ENCODE data around the gene SERPINB5.
"Not testable (repeated sequence)": the region's sequence is repeated elsewhere in the genome, so short reads cannot be mapped to it uniquely, and the experiment has no call there.

Gene SERPINB5, protein sequence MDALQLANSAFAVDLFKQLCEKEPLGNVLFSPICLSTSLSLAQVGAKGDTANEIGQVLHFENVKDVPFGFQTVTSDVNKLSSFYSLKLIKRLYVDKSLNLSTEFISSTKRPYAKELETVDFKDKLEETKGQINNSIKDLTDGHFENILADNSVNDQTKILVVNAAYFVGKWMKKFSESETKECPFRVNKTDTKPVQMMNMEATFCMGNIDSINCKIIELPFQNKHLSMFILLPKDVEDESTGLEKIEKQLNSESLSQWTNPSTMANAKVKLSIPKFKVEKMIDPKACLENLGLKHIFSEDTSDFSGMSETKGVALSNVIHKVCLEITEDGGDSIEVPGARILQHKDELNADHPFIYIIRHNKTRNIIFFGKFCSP

DNA sequence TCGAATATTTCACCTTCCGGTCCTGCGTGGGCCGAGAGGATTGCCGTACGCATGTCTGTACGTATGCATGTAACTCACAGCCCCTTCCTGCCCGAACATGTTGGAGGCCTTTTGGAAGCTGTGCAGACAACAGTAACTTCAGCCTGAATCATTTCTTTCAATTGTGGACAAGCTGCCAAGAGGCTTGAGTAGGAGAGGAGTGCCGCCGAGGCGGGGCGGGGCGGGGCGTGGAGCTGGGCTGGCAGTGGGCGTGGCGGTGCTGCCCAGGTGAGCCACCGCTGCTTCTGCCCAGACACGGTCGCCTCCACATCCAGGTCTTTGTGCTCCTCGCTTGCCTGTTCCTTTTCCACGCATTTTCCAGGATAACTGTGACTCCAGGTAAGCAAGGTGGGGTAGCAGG, at the start of gene SERPINB5:
Gene SERPINB5, plus strand, starts transcription at position 291 of the 400 bp plus-strand sequence. CDS start 7,471 bp downstream, outside the sequence.
- in situ Hi-C loops (cut with HindIII; ENCODE audit: low sequenced_read_pairs): no loop called here

DNA sequence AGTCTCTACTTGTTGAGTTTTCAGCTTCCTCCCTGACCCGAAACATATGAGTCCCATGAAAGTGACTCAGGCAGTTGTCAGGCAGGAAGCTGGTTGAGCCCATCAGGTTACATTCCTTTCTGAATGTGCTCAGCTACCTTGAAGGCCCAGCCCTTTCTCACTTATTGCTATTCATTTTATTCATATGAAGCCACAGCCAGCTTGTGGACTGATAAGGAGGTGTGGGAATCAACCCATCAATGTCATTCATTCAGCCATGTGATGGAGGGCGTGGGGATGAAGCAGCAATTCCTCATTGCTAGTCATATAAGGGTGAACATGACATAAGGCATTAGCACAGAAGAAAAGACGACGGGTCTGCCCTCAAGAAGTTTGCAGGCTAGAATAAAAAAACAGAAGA, 49.2 kb upstream of the SERPINB5 start:
- in situ Hi-C loops (cut with HindIII; ENCODE audit: low sequenced_read_pairs): no loop called here

DNA sequence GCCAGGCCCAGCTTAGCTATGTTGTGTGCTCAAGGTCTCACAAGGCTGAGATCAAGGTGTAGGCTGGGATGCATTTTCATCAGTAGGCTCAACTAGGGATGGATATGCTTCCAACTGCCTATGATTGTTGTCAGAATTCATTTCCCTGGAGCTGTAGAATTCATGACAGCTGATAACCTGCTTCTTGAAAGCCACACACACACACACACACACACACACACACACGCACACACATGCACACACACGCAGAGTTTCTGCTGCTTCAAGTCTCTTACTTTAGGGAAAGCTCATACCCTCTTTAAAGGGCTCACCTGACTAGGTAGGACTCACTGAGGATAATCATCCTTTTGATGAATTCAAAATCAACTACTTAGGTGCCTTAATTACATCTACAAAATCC, 46.2 kb upstream of the SERPINB5 start:
- in situ Hi-C loops (cut with HindIII; ENCODE audit: low sequenced_read_pairs): no loop called here

DNA sequence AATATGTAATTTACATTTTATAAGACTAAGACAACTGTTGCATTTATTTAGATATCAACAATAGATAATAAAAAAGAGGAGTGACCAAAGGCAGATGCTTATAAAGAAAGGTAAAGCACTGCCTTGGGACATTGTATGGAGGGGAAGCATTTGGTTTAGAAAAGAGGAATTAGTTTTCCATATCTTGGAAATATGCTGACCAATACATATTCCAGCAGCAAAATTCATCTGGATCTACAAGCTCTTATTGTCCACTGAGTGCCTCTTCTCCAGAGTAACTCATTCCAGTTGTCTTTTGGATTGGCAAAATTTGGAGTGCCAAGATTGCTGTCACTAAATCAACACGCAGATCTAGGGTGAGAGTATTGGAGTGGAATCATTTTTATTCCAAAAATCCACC, 45.6 kb upstream of the SERPINB5 start:
- in situ Hi-C loops (cut with HindIII; ENCODE audit: low sequenced_read_pairs): no loop called here

DNA sequence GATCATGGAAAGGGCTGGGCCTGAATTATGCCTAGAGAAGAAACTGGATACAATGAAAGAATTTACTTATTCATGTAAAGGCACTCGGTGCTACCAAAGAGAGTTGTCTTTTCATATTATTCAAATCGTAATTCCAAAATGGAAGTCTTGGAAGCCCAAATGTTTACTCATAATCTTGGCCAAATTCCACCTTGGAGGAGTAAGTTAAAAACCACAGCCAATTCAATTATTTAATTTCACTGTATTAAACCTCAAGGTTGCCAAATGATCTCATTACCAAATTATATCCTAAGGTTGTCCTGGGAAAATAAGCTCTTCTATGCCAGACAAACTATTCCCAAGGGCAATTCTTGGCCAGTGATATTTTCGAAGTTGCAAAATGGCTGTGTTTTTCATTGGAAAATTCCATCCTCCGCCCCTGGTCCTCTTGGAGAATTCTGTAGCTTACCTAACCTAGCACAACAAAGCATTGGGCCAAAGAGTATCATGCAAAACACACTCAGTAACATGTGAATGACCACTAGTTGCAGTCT, 43.4 kb upstream of the SERPINB5 start:
- in situ Hi-C loops (cut with HindIII; ENCODE audit: low sequenced_read_pairs): no loop called here

DNA sequence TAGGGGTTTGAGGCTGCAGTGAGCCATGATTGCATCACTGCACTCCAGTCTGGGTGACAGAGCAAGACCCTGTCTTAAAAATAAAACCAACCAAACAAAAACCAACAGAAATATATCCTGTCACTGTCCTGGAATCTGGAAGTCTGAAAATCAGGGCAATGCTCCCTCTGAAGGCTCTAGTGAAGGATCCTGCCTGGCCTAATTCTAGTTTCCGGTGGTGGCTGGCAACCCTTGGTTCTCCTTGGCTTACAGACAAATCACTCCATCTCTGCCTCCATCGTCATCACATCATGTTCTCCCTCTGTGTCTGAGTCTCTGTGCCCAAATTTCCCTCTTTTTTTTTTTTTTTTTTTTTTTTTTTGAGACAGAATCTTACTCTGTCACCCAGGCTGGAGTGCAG, 38.6 kb upstream of the SERPINB5 start:
- in situ Hi-C loops (cut with HindIII; ENCODE audit: low sequenced_read_pairs): no loop called here

DNA sequence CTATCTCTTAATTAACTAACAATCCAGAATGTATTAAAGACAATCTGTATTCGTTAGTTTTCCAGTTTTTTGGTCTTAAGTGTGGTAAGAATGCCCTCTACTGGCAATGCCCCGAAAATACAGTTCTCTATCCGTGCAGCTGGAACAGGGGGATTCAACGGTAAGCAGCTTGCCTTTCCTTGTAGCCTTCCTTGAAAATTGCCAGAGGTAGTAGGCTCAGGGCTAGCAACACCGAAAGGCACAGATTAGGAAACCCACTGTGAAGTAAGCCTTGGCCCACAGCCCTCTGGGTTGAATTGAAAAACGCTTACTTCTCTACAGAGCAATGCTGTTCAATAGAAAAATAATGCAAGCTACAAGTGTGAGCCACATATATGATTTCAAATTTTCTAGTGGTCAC, 37.4 kb upstream of the SERPINB5 start:
- in situ Hi-C loops (cut with HindIII; ENCODE audit: low sequenced_read_pairs): no loop called here

DNA sequence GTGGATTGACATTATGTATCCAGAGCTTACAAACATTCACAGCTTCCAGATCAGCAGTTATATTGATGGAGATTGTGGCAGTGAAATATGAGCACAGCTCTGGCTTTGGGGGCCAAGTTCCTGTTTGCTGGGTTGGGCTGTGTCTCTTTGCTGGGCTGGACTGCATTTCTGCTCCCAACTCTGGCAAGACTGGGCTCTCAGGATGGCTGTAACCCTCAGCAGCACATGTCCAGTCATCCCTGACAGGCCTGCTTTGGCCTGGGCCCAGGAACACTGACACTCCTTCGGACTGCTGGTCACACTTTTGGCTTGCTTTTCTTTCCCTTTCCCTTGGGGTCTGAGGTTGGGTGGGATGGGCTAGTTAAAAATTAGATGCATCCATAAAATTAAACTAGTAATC, 36.5 kb upstream of the SERPINB5 start:
- in situ Hi-C loops (cut with HindIII; ENCODE audit: low sequenced_read_pairs): no loop called here

DNA sequence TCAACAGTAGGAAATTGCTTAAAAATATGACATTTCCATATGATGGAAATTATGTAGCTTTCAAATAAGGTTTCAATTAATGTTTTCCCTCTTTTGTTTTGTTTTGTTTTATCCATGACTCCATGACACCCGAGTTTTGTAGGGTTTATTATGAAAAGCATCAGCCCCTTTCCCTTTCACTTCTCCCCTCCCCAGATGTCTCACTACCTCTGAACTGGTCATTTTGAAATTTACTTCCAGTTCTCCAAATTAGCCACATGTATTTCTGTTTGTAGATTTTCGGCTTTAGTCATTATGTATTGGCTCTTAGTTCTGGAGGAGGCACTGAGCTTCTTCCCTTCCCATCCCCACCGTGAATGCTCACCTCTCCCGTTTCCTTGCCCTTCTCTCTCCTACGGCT, 35.9 kb upstream of the SERPINB5 start:
- in situ Hi-C loops (cut with HindIII; ENCODE audit: low sequenced_read_pairs): no loop called here

DNA sequence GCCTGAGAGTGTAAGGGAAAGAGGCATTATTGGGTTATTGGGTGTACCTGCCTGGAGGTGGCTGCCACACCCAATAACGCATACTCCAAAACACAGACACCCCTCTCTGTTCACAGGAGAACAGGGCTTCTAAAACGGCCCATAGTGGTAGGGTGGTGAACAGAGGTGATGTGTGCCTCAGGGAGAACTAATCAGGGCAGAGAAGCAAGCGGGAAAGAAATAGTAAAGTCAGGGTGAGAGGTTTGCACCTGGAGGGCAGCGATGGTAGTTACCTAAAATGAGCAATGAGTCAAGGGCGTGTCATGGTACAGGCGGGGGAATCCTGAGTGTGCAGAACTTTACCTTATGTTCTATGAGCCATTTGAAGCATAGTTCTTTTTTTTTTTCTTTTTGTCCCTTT, 32.9 kb upstream of the SERPINB5 start:
- in situ Hi-C loops (cut with HindIII; ENCODE audit: low sequenced_read_pairs): no loop called here

DNA sequence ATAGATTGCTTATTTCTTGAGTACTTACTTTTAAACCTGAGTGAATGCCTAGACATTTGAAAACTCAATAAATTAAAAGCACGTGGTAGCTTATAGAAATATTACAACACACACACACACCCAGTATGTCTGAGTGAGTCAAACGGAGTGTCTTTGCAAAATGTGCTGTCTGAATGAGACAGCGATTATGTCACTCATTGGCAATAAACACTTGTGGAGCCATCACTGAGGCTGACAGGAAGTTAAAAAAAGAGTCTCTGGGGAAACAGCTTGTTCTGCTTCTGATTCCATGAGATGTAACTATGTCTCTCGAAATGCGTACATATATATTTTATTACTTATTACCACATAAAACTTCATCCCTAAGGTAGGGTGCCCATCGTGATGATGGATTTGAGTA, 32.2 kb upstream of the SERPINB5 start:
- in situ Hi-C loops (cut with HindIII; ENCODE audit: low sequenced_read_pairs): no loop called here

DNA sequence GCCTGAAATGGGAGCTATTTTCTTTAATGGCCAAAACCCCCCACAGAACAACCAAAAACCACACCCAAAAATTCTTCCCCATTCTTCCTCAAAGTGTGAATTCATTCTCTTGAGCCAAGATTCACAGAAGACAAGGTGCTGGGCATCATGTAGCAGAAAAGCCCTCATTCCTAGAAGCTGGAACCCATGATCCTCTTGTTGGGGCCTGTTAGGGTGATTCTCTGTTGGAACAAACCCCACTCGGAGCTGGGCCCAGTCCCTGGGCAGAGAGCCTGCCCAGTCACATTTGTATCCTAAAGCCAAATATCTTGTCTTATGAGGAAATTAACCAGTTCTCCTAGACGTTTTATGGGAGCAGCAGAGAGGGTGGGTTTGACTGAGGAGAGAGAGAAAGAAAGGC, 31.7 kb upstream of the SERPINB5 start:
- in situ Hi-C loops (cut with HindIII; ENCODE audit: low sequenced_read_pairs): no loop called here

DNA sequence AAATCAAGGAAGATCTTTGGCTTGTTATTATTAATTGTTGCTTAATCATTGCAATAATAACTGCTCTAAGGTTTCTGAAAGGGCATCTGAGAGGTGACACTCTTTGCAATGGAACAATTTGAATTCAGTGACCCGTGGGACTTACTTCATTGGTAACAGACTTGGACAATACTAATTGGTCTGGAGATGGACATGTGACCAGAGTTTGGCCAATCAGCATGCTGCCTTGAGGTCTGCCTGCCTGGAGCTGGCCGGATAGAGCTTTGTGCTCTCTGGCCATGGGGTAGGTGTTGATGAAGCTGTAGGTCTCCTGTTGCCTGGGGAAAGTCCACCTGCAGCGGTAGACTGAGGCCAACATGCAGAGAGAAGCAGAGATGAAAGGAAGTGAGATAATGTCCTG, 30.5 kb upstream of the SERPINB5 start:
- in situ Hi-C loops (cut with HindIII; ENCODE audit: low sequenced_read_pairs): no loop called here

DNA sequence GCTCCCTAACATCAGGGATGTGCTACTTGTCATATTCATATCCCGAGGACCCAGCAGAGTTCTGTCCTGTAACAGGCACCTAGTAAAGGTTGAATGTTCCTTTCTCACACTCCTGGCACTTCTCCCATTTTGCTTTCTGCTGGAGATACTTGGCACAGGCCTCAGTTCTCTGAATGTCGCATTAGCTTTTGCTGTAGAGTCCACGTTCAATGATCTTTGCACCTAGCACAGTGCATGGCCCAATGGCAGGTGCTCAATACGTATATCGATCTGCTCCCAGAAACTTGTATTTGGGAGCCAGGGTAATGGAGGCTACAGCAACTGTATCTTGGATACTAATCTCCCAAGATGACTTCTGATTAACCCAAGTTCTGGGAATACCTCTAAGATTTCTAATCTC, 29.7 kb upstream of the SERPINB5 start:
- in situ Hi-C loops (cut with HindIII; ENCODE audit: low sequenced_read_pairs): no loop called here

DNA sequence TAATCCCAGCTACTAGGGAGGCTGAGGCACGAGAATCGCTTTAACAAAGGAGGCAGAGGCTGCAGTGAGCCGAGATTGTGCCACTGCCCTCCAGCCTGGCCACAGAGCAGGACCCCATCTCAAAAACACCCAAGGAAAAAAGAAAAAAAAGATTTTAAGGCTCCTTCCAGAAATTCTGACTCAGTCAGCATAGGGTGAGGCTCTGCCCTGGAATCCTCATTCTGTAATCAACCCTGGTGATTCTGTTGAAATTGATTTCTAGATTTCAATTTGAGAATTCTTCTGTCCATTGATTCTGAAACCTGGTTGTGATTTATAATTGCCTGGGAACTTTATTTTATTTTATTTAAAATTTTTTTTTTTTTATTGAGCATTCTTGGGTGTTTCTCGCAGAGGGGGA, 27.3 kb upstream of the SERPINB5 start:
- in situ Hi-C loops (cut with HindIII; ENCODE audit: low sequenced_read_pairs): no loop called here

DNA sequence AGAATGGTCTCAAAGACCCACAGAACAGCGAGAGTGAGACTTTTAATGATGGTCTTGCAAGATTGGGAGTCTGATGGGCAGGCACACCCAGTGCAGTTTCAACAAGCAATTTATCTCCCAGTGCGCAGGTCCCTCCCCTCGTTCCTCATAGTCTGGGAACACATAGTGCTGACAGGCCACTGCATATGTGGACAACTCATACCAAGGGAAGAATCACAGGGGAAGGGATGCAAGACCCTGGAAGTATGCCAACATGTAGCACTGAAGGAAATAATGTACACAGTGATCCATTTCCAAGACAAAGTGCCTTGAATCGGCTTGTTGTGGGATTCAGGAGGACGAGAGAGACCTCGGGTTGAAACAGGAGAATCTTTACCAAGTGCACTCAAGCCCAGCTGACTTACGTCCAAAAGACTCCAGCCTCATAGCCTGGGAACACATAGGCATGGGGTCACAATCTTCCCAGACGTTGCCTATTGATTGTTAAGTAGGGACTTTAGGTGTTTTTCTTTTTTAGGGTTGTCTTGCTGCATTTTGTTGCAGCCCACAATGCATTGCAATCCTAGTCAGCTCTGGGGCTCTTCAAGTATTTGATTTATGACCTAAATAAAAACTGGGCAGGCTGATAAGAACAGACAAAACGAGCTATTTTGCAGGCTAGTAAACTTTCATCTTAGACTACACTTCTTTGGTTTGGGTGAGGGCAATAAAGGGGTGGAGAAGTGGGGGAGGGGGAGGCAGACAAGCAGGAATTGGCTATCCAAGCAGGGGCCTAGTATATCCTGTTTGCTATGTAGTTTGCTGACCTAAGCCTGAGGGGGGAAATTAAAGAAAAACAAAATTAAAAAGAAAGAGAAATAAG, 24.7 kb upstream of the SERPINB5 start:
- in situ Hi-C loops (cut with HindIII; ENCODE audit: low sequenced_read_pairs): no loop called here

DNA sequence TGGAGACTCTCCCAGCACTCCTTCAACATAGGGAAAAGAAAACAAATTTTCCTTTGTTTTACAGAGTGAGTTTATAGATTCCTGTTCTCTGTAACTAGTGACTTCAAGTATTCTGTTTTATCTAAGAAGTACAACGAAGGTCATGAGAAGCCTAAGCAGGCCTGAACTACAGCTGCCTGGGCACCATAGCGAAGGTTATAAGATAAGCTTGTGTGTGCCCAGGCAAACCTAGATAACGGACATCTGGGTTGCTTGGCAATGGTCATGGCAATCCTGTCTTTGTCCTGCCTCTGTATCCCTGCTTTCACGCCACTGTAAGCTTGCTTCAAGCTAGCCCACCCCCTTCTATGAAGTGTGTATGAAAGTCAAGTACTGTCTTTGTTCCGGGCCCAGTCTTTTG, 24.0 kb upstream of the SERPINB5 start:
- in situ Hi-C loops (cut with HindIII; ENCODE audit: low sequenced_read_pairs): not testable (repeated sequence)

DNA sequence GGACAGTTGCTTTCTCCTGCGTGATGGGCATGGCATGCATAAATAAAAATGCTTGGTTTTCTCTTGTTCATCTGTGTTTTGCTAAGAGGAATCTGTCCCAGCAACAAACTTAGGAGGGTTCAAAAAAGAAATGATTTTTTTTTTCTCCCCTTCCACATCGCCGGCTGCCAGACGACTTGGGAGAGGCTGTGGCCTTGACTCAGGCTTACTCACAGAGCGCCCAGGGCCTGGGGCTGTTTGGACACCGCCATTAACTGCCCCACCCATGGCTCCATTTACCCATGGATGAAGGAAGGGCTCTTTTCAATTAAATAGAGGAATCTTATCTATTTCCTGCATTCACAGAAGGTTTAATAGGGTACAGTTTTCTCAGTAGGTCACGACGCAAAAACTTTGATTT, 22.3 kb upstream of the SERPINB5 start:
- in situ Hi-C loops (cut with HindIII; ENCODE audit: low sequenced_read_pairs): no loop called here

DNA sequence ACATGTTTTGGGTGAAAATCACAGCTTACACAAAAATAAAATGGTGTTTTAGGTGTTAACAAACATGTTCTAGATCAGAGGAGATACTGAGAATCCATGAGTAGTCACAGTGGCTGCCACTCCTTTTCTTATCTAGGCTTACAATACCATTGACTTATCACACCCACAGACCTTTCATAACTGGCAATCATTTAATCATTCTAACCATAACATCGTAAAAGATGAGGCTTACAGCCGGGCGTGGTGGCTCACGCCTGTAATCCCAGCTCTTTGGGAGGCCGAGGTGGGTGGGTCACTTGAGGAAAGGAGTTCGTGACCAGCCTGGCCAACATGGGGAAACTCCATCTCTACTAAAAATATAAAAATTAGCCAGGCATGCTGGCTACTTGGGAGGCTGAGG, 18.8 kb upstream of the SERPINB5 start:
- in situ Hi-C loops (cut with HindIII; ENCODE audit: low sequenced_read_pairs): no loop called here

DNA sequence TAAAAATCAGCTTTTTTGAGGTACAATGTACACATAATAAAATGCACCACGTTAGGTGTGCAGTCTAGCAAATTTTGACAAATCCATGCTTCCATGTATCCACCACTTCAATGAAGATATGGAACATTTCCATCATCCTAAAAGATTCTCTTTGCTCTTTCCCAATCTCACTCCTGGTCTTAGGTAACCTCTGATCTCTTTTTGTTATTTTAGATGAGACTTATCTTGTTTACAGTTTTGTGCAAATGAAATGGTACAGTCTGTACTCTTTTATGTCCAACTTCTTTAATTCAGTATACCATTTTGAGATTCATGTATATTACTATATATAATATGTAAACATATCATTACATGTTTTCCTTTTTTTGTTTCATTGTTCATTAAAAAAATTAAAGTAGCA, 16.3 kb upstream of the SERPINB5 start:
- in situ Hi-C loops (cut with HindIII; ENCODE audit: low sequenced_read_pairs): no loop called here

DNA sequence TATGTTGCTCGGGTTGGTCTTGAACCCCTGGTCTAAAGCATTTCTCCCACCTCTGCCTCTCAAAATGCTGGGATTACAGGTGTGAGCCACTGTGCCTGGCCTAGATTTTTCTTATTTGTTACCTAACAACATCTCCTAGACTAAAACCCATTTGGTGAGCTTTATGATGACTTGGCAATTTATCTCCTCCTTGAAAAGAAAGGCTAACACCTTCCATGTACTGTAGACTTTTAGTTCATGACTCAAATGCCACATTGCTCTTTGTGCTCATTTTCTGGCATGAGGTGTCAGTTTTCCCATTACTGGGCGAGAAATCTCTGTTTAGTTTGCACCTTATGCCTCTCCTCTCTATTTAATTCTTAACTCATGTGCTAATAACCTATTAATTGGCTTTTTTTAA, 12.3 kb upstream of the SERPINB5 start:
- in situ Hi-C loops (cut with HindIII; ENCODE audit: low sequenced_read_pairs): no loop called here

DNA sequence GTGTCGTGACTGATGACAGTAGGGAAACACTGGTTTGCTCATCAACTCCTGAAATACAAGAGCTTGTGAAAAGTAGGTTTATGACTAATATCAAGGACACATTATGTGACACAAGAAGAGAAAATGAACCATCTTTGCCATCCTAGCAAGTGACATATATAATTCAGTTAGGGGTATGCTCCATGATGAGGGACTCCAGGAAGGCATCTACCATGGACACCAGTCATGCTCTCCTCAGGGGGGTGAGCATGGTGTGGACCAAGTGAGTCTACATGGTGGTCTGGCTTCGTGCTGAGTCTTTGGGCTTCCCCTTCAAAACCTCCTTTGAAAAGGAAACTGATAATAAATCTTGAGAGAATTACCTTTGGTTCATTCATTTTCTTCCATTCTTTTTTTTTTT, 11.7 kb upstream of the SERPINB5 start:
- in situ Hi-C loops (cut with HindIII; ENCODE audit: low sequenced_read_pairs): no loop called here

Measured in DLD1 (cell line).